GM12878 (cell line): ENCODE results near the gene CENPF. TPM values are rescaled to one million over a fixed set of nuclear protein-coding genes. Genes with fewer than 3 reads are reported as not detected.

Source experiments
- ATAC-seq: fragments of 200-7000 bp; cut with Tn5 transposase; 3 replicates; pipeline ENCODE4 v1.9.1; 2020; ENCODE audit warnings: mild to moderate bottlenecking, moderate library complexity
- BruUV-seq: library from RNA; stranded (reverse); fragments of 400-500 nt; replicated peaks from 2 replicates; lab custom pipeline; 2021; lab: Mats Ljungman, UMichigan
- CTCF ChIA-PET: fragments of 300-600 bp; sonication (Branson Sonifier 250); formaldehyde crosslinking; extraction: SDS; loops from one replicate; lab custom pipeline; 2021; ENCODE audit warnings: inconsistent platforms; lab: Yijun Ruan, JAX
- POLR2A ChIA-PET: fragments of 350-600 bp; formaldehyde crosslinking; extraction: SDS; loops from one replicate; lab custom pipeline; 2021; ENCODE audit warnings: inconsistent platforms; lab: Charles Lee
- RAD21 ChIA-PET: fragments of 300-600 bp; sonication (Branson Sonifier 250); formaldehyde crosslinking; loops from one replicate; lab custom pipeline; 2023; ENCODE audit warnings: antibody characterized with exemption; ENCODE audit not compliant: unreplicated experiment; lab: Charles Lee
- SMC1A ChIA-PET: fragments of 300-600 bp; sonication (Branson Sonifier 250); formaldehyde crosslinking; loops from one replicate; lab custom pipeline; 2023; ENCODE audit not compliant: unreplicated experiment, uncharacterized antibody; lab: Charles Lee
- DNase-seq: peaks from one replicate; pipeline ENCODE4 v3.0.0-alpha.2; 2011; ENCODE audit warnings: low read depth, low spot score
- FAIRE-seq: peaks from 3 replicates; lab custom pipeline; 2011; peaks lifted over from hg19 to GRCh38; lab: Jason Lieb, UNC
- H2AFZ ChIP-seq: 2 replicates; pipeline ENCODE4 v1.6.0; 2011; ENCODE audit warnings: low read depth, low read length, control low read depth; ENCODE audit not compliant: control insufficient read depth
- H3K27ac ChIP-seq: 2 replicates; pipeline ENCODE4 v1.5.1; 2011; ENCODE audit warnings: control low read depth; ENCODE audit not compliant: control insufficient read depth, insufficient read depth
- H3K27me3 ChIP-seq, 2 experiments: replicated peaks in 1 of 2; 2 replicates each; pipeline versions ENCODE4 v1.6.0 to v1.6.1; 2011; ENCODE audit warnings: low read length in 1 of 2; ENCODE audit not compliant: control insufficient read depth in 2 of 2, insufficient read depth in 2 of 2
- H3K36me3 ChIP-seq, 2 experiments: 2 replicates each; pipeline ENCODE4 v1.5.1; 2011; ENCODE audit warnings: low read length in 1 of 2; ENCODE audit not compliant: control insufficient read depth in 2 of 2, insufficient read depth in 2 of 2
- H3K4me1 ChIP-seq: 2 replicates; pipeline ENCODE4 v1.6.1; 2011; ENCODE audit warnings: mild to moderate bottlenecking, low read length, moderate library complexity, mixed read lengths; ENCODE audit not compliant: control insufficient read depth, insufficient read depth
- H3K4me2 ChIP-seq: 2 replicates; pipeline ENCODE4 v1.6.0; 2011; ENCODE audit warnings: control low read depth; ENCODE audit not compliant: control insufficient read depth, insufficient read depth
- H3K4me3 ChIP-seq: fragments of 200-600 bp; sonication (generic); 2 replicates; pipeline ENCODE4 v1.5.1; 2016
- H3K79me2 ChIP-seq: 2 replicates; pipeline ENCODE4 v1.6.0; 2011; ENCODE audit warnings: low read length; ENCODE audit not compliant: control insufficient read depth, insufficient read depth
- H3K9ac ChIP-seq: 2 replicates; pipeline ENCODE4 v1.8.0; 2011; ENCODE audit warnings: low read length, control low read depth, mixed read lengths; ENCODE audit not compliant: control insufficient read depth, insufficient read depth
- H3K9me3 ChIP-seq: replicated peaks from 3 replicates; pipeline ENCODE4 v1.5.1; 2011; ENCODE audit warnings: mild to moderate bottlenecking, low read length; ENCODE audit not compliant: control insufficient read depth, insufficient read depth
- H4K20me1 ChIP-seq: 2 replicates; pipeline ENCODE4 v1.6.0; 2011; ENCODE audit not compliant: control insufficient read depth, insufficient read depth
- BMI1 ChIP-seq: fragments of 450-650 bp; IDR thresholded peaks from 2 replicates; pipeline ENCODE4 v1.6.1; 2016; ENCODE audit warnings: mild to moderate bottlenecking, moderate library complexity, borderline replicate concordance
- BRCA1 ChIP-seq: IDR thresholded peaks from 2 replicates; pipeline ENCODE4 v1.6.1; 2011; ENCODE audit warnings: low read depth, low read length, improper control_type of control experiment
- CBX3 ChIP-seq: fragments of 200-600 bp; sonication (generic); IDR thresholded peaks from 2 replicates; pipeline ENCODE4 v1.6.1; 2016; ENCODE audit warnings: low read depth, borderline replicate concordance
- CREB1 ChIP-seq: IDR thresholded peaks from 2 replicates; pipeline ENCODE4 v1.6.1; 2012; ENCODE audit warnings: low read depth, mild to moderate bottlenecking, inconsistent platforms
- IRF4 ChIP-seq: IDR thresholded peaks from 2 replicates; pipeline ENCODE4 v1.6.1; 2011; ENCODE audit warnings: low read depth, low read length
- KDM1A ChIP-seq: fragments of 200-600 bp; sonication (generic); IDR thresholded peaks from 2 replicates; pipeline ENCODE4 v1.6.1; 2016; ENCODE audit warnings: borderline replicate concordance
- NR2F1 ChIP-seq: fragments of 450-650 bp; conservative IDR thresholded peaks from 2 replicates; pipeline ENCODE4 v1.6.1; 2017; ENCODE audit warnings: mild to moderate bottlenecking
- SMAD1 ChIP-seq: fragments of 450-650 bp; IDR thresholded peaks from 2 replicates; pipeline ENCODE4 v1.6.1; 2018; ENCODE audit warnings: mild to moderate bottlenecking, low read depth; ENCODE audit not compliant: partially characterized antibody
- SUPT20H ChIP-seq: IDR thresholded peaks from 2 replicates; pipeline ENCODE4 v1.6.1; 2011; ENCODE audit warnings: low read depth, mild to moderate bottlenecking, low read length, moderate library complexity, borderline replicate concordance; ENCODE audit not compliant: control insufficient read depth
- TAF1 ChIP-seq: IDR thresholded peaks from 2 replicates; pipeline ENCODE4 v1.6.1; 2011; ENCODE audit warnings: mild to moderate bottlenecking, low read depth, low read length, borderline replicate concordance
- TCF7 ChIP-seq: IDR thresholded peaks from 2 replicates; pipeline ENCODE4 v1.6.1; 2014; ENCODE audit warnings: antibody characterized with exemption, borderline replicate concordance
- ZNF207 ChIP-seq: fragments of 450-650 bp; IDR thresholded peaks from 2 replicates; pipeline ENCODE4 v1.6.1; 2014; ENCODE audit warnings: antibody characterized with exemption, mild to moderate bottlenecking, borderline replicate concordance
- WGBS: methylation state at CpG from one replicate; pipeline ENCODE4 v1.1.6; 2016; ENCODE audit warnings: low lambda C conversion rate; ENCODE audit not compliant: insufficient replicate concordance, insufficient coverage; ENCODE audit errors: missing lambda C conversion rate; 5-methylcytosine and 5-hydroxymethylcytosine counted together
- in situ Hi-C: fragments of 300-500 bp; cut with MboI; formaldehyde crosslinking; loops from 9 replicates; pipeline ENCODE4 v1.14.3; 2018; ENCODE audit warnings: mixed read lengths
- intact Hi-C: fragments of 100-400 bp; cut with micrococcal nuclease; formaldehyde crosslinking; loops from one replicate; pipeline ENCODE4 v1.14.2; 2022; ENCODE audit not compliant: unreplicated experiment
- polyA plus RNA-seq, 11 experiments: library from polyadenylated mRNA; depleted of rRNA in 4 of 11; unstranded in 6 of 11; stranded (reverse) in 5 of 11; fragments of >200 nt; fragmentation: Nextera tagmentation in 4 of 11; fragmentation: Illumina TruSeq in 1 of 11; extraction: Ambion mirVana in 4 of 11; extraction: Trizol in 1 of 11; gene quantifications; 1 replicate in 1 of 11; 2 replicates in 10 of 11; pipeline versions ENCODE4 v1.2.1 to v1.2.3, GENCODE V29; 2011 to 2016; ENCODE audit warnings: inconsistent platforms in 2 of 11, missing spikeins in 2 of 11, low read depth in 1 of 11
- total RNA-seq, 4 experiments: library from RNA; depleted of rRNA in 3 of 4; stranded (reverse); fragments of >200 nt in 3 of 4; fragmentation: Illumina TruSeq in 1 of 4; extraction: Trizol in 1 of 4; gene quantifications; 2 replicates each; pipeline versions ENCODE4 v1.2.1 to v1.2.3, GENCODE V29; 2013 to 2021
- TF ChIP-seq, protein P1 (sequence below): fragments of 450-650 bp; IDR thresholded peaks from 2 replicates; pipeline ENCODE4 v1.6.1; 2018; ENCODE audit warnings: mild to moderate bottlenecking, low read depth, moderate library complexity; ENCODE audit not compliant: partially characterized antibody
- TF ChIP-seq, protein P2 (sequence below): fragments of 450-650 bp; IDR thresholded peaks from 2 replicates; pipeline ENCODE4 v1.6.1; 2018; ENCODE audit warnings: borderline replicate concordance, mild to moderate bottlenecking; ENCODE audit not compliant: partially characterized antibody

The CENPF gene
- total and polyA plus RNA-seq, 10 of the 15 experiments (the other 5 are each of a cell fraction or from before 2014, with no cell fraction given) = 26.0 to 132 (median 70.5) TPM

- no TSS peak for BruUV-seq
- RAD21 ChIA-PET = no interaction called here
- WGBS = 91% methylated on average over 8 of the region's 8 CpGs
- H3K27ac ChIP-seq = no peak overlapping the region
- no peak for ATAC-seq
- in situ Hi-C loops = no loop called here
- no peak overlapping the region for H3K4me3 ChIP-seq
- H3K4me1 ChIP-seq = no peaks in the 10 kb centered on the region
- no peak overlapping the region for H3K4me2 ChIP-seq
- H4K20me1 ChIP-seq = no peaks in the 10 kb centered on the region
- TF ChIP-seq IRF4 = no peak
- no peak for TF ChIP-seq CBX3
- TF ChIP-seq NR2F1 = no peak
- TF ChIP-seq, protein P1, sequence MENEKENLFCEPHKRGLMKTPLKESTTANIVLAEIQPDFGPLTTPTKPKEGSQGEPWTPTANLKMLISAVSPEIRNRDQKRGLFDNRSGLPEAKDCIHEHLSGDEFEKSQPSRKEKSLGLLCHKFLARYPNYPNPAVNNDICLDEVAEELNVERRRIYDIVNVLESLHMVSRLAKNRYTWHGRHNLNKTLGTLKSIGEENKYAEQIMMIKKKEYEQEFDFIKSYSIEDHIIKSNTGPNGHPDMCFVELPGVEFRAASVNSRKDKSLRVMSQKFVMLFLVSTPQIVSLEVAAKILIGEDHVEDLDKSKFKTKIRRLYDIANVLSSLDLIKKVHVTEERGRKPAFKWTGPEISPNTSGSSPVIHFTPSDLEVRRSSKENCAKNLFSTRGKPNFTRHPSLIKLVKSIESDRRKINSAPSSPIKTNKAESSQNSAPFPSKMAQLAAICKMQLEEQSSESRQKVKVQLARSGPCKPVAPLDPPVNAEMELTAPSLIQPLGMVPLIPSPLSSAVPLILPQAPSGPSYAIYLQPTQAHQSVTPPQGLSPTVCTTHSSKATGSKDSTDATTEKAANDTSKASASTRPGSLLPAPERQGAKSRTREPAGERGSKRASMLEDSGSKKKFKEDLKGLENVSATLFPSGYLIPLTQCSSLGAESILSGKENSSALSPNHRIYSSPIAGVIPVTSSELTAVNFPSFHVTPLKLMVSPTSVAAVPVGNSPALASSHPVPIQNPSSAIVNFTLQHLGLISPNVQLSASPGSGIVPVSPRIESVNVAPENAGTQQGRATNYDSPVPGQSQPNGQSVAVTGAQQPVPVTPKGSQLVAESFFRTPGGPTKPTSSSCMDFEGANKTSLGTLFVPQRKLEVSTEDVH = no peak
- no peak for TF ChIP-seq CREB1
- TF ChIP-seq KDM1A = no peak
- TF ChIP-seq ZNF207 = no peak
- no peak for TF ChIP-seq BMI1
- no peak for TF ChIP-seq SUPT20H
- no peak for TF ChIP-seq BRCA1
- TF ChIP-seq TAF1 = no peak
- TF ChIP-seq, protein P2, sequence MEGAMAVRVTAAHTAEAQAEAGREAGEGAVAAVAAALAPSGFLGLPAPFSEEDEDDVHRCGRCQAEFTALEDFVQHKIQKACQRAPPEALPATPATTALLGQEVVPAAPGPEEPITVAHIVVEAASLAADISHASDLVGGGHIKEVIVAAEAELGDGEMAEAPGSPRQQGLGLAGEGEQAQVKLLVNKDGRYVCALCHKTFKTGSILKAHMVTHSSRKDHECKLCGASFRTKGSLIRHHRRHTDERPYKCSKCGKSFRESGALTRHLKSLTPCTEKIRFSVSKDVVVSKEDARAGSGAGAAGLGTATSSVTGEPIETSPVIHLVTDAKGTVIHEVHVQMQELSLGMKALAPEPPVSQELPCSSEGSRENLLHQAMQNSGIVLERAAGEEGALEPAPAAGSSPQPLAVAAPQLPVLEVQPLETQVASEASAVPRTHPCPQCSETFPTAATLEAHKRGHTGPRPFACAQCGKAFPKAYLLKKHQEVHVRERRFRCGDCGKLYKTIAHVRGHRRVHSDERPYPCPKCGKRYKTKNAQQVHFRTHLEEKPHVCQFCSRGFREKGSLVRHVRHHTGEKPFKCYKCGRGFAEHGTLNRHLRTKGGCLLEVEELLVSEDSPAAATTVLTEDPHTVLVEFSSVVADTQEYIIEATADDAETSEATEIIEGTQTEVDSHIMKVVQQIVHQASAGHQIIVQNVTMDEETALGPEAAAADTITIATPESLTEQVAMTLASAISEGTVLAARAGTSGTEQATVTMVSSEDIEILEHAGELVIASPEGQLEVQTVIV = no peak
- no peak for TF ChIP-seq SMAD1
- no peak for TF ChIP-seq TCF7
- TF ChIP-seq, all 136 proteins: peak for 0
- SMC1A ChIA-PET = interaction anchor here (1.2 kb wide), 1 partner anchor 26 kb away, joined by 3 read pairs; no protein-coding TSS in a partner anchor
- no peaks in the 10 kb centered on the region for H3K27me3 ChIP-seq
- H3K9me3 ChIP-seq = no peaks in the 10 kb centered on the region
- POLR2A ChIA-PET = no interaction called here
- H3K79me2 ChIP-seq = no peaks in the 10 kb centered on the region
- no peak overlapping the region for H3K9ac ChIP-seq
- intact Hi-C loops = no loop called here
- no peak overlapping the region for H2AFZ ChIP-seq
- FAIRE-seq (no peak), DNase-seq (no peak)
- CTCF ChIA-PET = interaction anchor here (1.0 to 9.9 kb wide), 3 partner anchors 11 to 314 kb away, joined by 3 to 110 read pairs (median 4); no protein-coding TSS in a partner anchor
- H3K36me3 ChIP-seq = peaks cover 3 to 31% of the 10 kb centered on the region in 2 experiments
Observed at GRCh38 chr1:214643030-214643429, 40.0 kb downstream of the CENPF start.
